DMS53 treated with DMSO at 0.1 percent for 48 hours (cell line): ENCODE measurements around the gene CYGB.
"Not testable (repeated sequence)": the region's sequence is repeated elsewhere in the genome, so short reads cannot be mapped to it uniquely, and the experiment has no call there.

Experiments
- DNase-seq: peaks from one replicate; lab custom pipeline; 2025; ENCODE audit not compliant: unreplicated experiment; lab: John Stamatoyannopoulos, UW

CYGB gene

DNA sequence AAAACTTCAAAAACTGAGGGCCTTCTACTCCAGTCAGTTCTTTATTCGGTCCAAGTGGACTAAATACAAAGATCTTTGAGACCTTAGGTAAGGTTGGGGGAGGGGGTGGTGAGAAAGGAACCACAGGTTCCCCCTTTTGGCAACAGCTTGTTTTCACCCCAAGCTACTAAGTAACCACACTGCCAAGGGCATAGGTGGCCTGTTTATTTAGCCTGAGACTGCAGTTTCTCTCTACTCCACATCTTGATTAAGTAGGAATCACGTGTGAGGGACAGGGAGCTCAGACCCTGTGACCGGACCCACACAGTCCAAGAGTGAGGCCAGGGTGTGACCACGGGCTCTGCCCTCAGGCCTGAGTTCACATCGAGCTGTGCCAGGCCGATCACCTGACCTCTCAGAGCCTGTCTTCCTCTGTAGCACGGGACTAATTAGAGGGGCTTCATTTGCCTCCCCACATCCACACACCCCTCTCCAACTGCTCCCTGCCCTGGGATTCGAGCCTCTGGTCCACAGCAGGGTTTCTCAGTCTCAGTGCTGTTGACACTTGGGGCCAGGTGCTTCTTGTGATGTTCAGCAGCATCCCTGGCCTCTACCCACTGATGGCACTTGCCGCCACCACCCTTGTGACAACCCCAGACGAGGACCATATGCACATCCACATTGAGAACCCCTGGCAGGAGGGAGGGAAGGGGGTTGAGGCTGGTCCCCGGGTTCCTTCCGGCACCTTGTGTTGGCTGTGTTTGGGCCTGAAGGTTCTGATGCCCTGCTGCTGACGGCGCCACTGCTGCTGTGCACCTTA, 30.3 kb upstream of the CYGB start:
- DNase-seq: no peak

GRCh38 chr17:76566988-76567431, 29.5 kb upstream of the CYGB start:
- DNase-seq: no peak

DNA sequence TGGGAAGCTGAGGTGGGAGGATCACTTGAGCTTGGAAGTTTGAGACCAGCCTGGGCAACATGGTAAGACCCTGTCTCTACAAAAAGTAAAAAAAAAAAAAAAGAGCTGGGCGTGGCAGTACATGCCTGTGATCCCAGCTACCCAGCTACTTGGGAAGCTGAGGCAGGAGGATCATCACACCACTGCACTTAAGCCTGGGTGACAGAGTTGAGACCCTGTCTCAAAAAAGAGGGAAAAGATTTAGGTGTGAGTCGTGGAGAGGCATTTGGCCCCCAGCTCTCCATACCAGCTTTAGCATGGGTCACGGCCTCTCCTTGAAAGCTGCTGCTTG, 29.1 kb upstream of the CYGB start:
- no peak for DNase-seq

- DNase-seq: no peak
Measured at GRCh38 chr17:76565728-76566612, 28.5 kb upstream of the CYGB start.

DNA sequence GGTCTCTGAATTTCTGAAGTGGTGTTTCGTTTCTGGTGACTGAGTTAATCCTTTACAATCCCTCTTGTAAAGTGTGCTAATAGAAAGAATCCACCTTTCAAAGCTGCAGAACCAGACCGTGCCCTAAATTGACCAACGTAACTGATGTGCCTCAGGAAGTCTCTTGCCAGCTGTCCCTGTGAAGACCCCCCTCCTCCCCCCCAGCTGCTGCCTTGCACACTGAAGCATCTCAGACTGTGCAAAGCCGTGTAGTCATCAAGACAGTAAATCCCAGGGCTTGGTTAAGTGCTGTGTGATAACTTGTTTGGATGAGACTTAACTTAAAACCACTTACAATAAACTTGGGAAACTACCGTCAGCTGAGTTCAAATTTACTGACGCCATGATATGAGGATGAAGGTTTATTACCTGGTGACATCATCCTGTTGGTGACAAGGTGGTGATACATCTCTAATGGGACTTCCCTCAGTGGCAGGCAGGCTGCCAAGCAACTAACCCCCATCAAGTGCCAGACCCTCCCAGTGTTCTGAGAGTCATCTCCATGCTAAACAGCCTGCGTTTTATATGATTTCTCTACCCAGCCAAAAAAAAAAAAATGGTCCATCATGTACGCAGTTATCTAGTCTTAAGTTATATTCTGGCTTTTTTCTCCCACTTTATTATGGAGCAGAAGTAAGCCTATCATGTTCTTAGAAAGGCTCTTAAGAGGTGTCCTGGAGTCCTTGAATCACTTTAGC, 27.6 kb upstream of the CYGB start:
- DNase-seq: not testable (repeated sequence)

GRCh38 chr17:76563359-76563758, 25.9 kb upstream of the CYGB start:
- DNase-seq: not testable (repeated sequence)

GRCh38 chr17:76562734-76563148, 25.2 kb upstream of the CYGB start:
- DNase-seq: no peak

DNA sequence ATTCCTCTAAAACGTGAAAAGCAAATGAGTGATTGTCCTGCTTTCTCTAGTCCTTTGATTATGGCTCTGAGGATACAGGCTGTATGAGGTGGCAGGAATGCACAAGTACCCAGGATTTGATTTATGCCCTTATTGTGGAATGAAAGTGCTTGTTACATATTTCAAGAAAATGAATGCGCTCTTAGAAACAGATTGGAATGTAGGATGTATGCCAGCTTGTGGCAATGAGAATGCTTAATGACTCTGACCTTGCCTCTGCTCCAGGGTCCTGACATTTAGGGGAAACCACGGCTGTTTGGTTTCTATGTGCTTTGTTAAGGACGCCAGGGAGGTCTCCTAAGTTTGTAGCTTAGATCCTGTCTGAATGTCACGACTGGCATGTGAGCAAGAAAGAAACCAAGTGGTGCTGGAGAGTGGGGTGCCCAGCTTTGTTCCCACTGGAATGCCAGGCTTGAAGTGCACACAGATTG, 24.3 kb upstream of the CYGB start:
- DNase-seq: no peak

DNA sequence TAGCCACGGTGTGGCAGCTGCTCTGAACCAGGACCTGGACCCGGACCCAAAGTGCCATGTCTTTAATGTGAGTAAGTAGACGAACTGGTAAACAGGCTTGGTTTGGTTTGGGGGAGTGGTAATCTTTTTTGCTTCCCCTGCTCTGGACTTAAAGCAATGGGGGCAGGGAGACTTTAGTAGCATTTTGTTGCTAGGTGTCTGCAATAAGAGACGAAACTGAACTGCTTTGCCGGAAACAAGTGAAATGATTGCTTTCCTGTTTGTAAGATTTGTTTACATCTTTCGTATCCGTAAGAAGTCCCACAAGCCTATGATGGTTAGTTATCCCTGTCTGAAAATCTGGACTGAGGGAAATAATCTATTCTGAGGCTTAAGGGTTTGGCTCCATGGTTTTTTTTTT, 23.8 kb upstream of the CYGB start:
- no peak for DNase-seq

GRCh38 chr17:76560877-76561221, 23.3 kb upstream of the CYGB start:
- no peak for DNase-seq

- no peak for DNase-seq
Measured at GRCh38 chr17:76560036-76560876, 22.7 kb upstream of the CYGB start.

- DNase-seq: not testable (repeated sequence)
Measured at GRCh38 chr17:76559460-76559859, 22.0 kb upstream of the CYGB start.

GRCh38 chr17:76558198-76559095, 20.9 kb upstream of the CYGB start:
- peak; percentile 14 for DNase-seq

GRCh38 chr17:76557368-76558197, 20.1 kb upstream of the CYGB start:
- DNase-seq: peak; percentile 91

GRCh38 chr17:76556765-76557367, 19.4 kb upstream of the CYGB start:
- DNase-seq: peak; percentile 43

DNA sequence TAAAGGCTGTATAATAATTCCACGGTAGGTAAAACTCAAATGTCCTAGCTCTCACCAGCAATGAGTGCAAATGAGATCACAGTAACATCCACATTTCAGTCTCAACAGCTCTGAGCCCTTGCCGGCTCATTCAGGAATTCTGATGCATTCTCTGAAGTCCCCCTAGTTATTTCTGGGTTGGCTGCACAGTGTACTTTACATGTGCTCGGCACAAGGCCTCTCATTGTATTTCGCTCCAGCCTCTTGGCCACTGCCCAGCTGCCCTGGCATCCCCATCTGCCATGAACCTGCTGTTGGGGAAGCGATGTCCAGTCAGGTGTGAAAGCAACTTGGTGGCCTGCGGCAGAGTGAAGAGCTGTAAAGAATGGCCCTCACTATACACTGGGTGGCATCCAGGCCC, 16.6 kb upstream of the CYGB start:
- no peak for DNase-seq

DNA sequence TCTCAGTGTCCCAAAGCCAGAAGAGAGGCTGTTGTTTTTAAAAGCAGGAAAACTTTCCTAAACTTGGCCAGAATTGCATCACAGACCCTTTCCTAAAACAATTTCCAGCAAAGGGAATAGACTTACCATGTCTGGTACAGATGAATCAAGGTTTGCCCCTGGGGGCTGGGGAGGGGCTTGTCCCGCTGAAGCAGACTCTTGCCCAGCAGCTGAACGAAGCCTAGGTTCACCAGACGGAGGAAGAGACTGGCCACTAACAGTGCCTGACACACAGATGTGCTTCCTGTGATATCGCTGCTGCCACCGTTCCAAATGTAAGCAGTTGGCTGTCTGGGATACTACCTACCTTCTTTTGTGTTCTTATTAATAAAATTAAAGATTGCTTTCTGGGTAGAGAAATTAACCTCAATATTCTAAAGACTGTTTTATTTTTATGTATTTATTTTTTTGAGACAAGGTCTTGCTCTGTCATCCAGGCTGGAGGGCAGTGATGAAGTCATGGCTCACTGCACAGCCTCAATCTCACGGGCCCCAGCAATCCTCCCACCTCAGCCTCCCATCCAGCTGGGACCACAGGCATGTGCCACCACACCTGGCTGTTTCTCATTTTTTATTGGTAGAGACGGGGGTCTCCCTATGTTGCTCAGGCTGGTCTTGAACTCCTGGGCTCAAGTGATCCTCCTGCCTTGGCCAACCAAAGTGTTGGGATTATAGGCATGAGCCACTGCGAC, 15.8 kb upstream of the CYGB start:
- no peak for DNase-seq

- DNase-seq: peak; percentile 51
Measured at GRCh38 chr17:76551685-76552084, 14.2 kb upstream of the CYGB start.
